Dendritic cell treated with granulocyte-macrophage colony-stimulating factor and Interleukin-4, amounts not matched to agents 40 ng/mL and 50 ng/mL, for 4 days (primary cell): ENCODE data around the gene COP1.
A peak's percentile ranks its signal among the peaks of the same experiment; 100 is the strongest.

Experiments
- H3K27ac Mint-ChIP-seq: one replicate; pipeline ENCODE4 v1.8.0; 2022; ENCODE audit warnings: mild to moderate bottlenecking, mixed read lengths
- H3K27me3 Mint-ChIP-seq: one replicate; pipeline ENCODE4 v1.8.0; 2022; ENCODE audit warnings: mild to moderate bottlenecking, mixed read lengths
- H3K36me3 Mint-ChIP-seq: one replicate; pipeline ENCODE4 v1.8.0; 2022; ENCODE audit warnings: low read depth, mixed read lengths
- H3K4me1 Mint-ChIP-seq: one replicate; pipeline ENCODE4 v1.8.0; 2022; ENCODE audit warnings: low read depth, mixed read lengths
- H3K4me3 Mint-ChIP-seq: one replicate; pipeline ENCODE4 v1.8.0; 2022; ENCODE audit warnings: mild to moderate bottlenecking, moderate library complexity, mixed read lengths
- H3K9me3 Mint-ChIP-seq: one replicate; pipeline ENCODE4 v1.8.0; 2022; ENCODE audit warnings: mixed read lengths
- intact Hi-C: fragments of 100-400 bp; cut with micrococcal nuclease; formaldehyde crosslinking; loops from one replicate; pipeline ENCODE4 v1.15.0; 2022

Gene COP1

DNA sequence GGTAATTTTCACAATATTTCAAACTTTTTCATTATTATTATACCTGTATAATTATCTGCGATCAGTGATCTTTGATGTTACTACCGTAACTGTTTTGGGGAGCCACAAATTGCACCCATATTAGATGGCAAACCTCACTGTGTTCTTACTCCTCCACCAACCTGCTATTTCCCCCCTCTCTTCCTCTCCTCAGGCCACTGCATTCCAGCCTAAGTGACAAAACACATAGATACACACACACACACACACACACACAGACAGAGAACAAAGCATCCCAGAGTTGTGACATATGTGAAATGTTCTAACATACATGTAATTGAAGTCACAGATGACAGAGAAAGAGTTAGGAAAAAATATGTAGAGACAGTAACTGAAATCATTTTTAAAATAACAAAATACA lies 18.5 kb downstream of the COP1 start:
- Mint-ChIP-seq H3K9me3 (no peaks in the 10 kb centered on the region), H3K27ac (no peak overlapping the region), H3K4me1 (peaks cover 57% of the 10 kb centered on the region), H3K36me3 (peaks cover 6% of the 10 kb centered on the region), H3K4me3 (no peak overlapping the region), H3K27me3 (no peaks in the 10 kb centered on the region)
- intact Hi-C loops: no loop called here

DNA sequence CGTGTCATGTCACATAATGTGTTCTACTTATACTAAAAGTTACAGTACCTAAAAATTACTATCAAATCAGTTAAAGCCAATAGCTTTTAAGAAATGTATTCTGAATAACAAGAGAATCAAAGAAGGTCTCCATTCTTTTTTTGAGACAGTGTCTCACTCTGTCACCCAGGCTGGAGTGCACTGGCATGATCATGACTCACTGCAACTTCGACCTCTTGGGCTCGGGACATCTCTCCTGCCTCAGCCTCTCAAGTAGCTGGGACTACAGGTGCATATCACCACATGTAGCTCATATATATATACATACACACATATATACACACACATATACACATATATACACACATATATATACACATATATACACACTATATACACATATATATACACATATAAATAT lies 20.1 kb downstream of the COP1 start:
- H3K4me1 Mint-ChIP-seq: peaks cover 44% of the 10 kb centered on the region
- H3K9me3 Mint-ChIP-seq: no peaks in the 10 kb centered on the region
- peaks cover 14% of the 10 kb centered on the region for H3K36me3 Mint-ChIP-seq
- no peak overlapping the region for H3K4me3 Mint-ChIP-seq
- intact Hi-C loops: no loop called here
- H3K27me3 Mint-ChIP-seq: no peaks in the 10 kb centered on the region
- no peak overlapping the region for H3K27ac Mint-ChIP-seq

DNA sequence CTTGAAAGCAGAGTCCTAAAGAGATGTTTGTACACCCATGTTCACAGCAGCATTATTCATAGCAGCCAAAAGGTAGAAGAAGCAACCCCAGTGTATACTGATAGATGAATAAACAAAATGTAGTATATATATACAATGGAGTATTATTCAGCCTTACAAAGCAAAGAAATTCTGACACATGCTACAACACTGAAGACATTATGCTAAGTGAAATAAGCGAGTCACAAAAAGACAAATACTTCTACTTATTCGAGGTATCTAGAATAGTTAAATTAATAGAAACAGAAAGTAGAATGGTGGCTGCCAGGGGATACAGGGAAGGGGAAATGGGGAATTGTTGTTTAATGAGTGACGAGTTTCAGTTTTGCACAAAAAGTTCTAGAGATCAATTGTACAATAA lies 23.5 kb downstream of the COP1 start:
- Mint-ChIP-seq H3K9me3 (no peaks in the 10 kb centered on the region), H3K4me3 (no peak overlapping the region), H3K36me3 (peaks cover 40% of the 10 kb centered on the region), H3K27me3 (no peaks in the 10 kb centered on the region), H3K4me1 (peaks cover 33% of the 10 kb centered on the region), H3K27ac (no peak overlapping the region)
- intact Hi-C loops: no loop called here

DNA sequence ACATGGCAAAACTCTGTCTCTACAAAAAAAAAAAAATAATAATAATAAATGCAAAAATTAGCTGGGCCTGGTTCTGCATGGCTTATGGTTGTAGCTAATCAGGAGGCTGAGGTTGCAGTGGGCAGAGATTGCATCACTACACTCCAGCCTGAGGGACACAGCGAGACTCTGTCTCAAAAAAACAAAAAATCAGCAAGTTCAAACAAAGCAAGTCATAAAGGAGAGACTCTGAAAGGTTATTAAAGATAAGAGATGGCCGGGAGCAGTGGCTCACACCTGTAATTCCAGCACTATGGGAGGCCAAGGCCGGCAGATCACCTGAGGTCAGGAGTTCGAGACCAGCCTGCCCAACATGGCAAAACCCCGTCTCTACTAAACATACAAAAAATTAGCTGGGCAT lies 28.8 kb downstream of the COP1 start:
- H3K4me1 Mint-ChIP-seq: peaks cover 17% of the 10 kb centered on the region
- H3K9me3 Mint-ChIP-seq: no peaks in the 10 kb centered on the region
- peaks cover 76% of the 10 kb centered on the region for H3K36me3 Mint-ChIP-seq
- H3K27ac Mint-ChIP-seq: peak overlapping the region; percentile 38
- no peak overlapping the region for H3K4me3 Mint-ChIP-seq
- intact Hi-C loops: no loop called here
- H3K27me3 Mint-ChIP-seq: no peaks in the 10 kb centered on the region

DNA sequence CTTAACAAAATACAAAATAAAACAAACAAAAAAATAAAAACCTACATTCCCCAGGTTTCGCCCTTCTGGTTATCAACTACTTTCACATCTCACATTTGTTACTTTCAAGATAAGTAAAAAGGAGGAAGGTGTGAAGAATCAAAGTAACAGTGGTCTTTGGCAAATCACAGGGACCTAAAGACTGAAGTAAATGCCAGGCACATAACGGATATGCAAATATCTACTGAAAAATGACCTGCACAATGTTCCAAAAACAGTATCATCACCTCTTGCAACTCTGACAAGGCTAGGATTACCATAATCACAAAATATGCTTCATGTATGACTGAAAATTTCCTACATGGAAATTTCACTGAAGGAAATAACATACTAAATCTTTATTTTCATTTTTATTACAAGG lies 29.3 kb downstream of the COP1 start:
- Mint-ChIP-seq H3K4me1 (peaks cover 17% of the 10 kb centered on the region), H3K9me3 (no peaks in the 10 kb centered on the region), H3K36me3 (peaks cover 81% of the 10 kb centered on the region), H3K4me3 (no peak overlapping the region), H3K27ac (no peak overlapping the region), H3K27me3 (no peaks in the 10 kb centered on the region)
- intact Hi-C loops: no loop called here

DNA sequence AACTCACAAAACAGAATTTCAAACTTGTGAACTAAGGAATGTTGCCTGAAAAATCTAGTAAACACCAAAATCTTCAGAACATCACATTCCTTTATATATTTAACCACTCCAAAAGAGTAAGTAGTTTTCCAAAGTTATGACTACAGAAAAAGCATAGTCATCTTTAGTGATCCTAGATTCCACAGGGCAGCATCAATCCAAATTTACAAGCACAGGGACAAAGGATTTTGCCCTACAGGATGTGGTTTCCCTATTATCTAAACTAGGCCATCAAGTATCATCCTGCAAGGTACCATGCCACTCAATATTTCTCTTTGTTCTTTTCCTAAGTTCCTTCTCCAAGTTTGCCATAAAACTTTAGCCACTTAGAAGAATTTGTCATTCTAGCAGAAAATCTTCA lies 33.0 kb downstream of the COP1 start:
- H3K27ac Mint-ChIP-seq: no peak overlapping the region

DNA sequence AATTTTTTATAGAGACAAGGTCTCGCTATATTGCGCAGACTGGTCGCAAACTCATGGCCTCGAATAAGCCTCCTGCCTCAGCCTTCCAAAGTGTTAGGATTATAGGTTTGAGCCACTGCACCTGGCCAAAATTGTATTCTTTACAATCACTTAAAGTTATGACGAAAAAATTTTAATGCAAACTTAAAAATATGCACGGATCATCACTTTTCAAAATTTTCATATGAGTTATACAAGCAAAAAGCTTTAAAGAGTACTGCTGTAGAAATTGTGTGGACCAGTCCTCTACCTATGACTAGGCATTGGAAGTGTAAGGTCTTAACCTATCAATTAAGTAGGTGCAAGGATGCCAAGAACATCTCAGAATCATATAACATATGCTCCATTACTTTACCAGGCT lies 34.9 kb downstream of the COP1 start:
- Mint-ChIP-seq H3K4me3 (no peak overlapping the region), H3K27me3 (no peaks in the 10 kb centered on the region), H3K36me3 (peaks cover 72% of the 10 kb centered on the region), H3K9me3 (no peaks in the 10 kb centered on the region), H3K4me1 (peaks cover 11% of the 10 kb centered on the region), H3K27ac (no peak overlapping the region)
- intact Hi-C loops: no loop called here

More for the DNA sequence above, 33.0 kb downstream of the COP1 start:
- Mint-ChIP-seq H3K9me3 (no peaks in the 10 kb centered on the region), H3K36me3 (peaks cover 76% of the 10 kb centered on the region), H3K4me3 (no peak overlapping the region), H3K4me1 (peaks cover 17% of the 10 kb centered on the region), H3K27me3 (no peaks in the 10 kb centered on the region)
- intact Hi-C loops: no loop called here

DNA sequence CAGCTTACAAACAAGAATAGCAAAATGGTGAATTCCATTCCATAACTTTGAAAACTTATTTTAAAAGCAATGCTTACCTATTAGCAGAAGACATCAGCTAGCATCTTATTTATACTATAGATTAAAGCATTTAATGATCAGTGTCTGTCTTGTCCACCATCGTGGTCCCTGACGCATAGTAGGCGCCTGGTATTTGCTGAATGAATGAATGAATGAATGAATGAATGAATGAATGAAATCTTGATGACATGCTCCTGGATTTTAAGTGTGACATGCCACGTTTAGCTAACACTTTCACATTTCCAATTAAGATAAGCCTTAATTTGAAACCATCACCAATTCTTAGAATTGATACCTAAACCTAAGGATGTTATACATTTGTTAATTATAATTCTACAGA lies 39.9 kb downstream of the COP1 start:
- Mint-ChIP-seq H3K36me3 (peaks cover 75% of the 10 kb centered on the region), H3K4me1 (peaks cover 5% of the 10 kb centered on the region), H3K27ac (no peak overlapping the region), H3K9me3 (no peaks in the 10 kb centered on the region), H3K4me3 (no peak overlapping the region), H3K27me3 (no peaks in the 10 kb centered on the region)
- intact Hi-C loops: no loop called here

DNA sequence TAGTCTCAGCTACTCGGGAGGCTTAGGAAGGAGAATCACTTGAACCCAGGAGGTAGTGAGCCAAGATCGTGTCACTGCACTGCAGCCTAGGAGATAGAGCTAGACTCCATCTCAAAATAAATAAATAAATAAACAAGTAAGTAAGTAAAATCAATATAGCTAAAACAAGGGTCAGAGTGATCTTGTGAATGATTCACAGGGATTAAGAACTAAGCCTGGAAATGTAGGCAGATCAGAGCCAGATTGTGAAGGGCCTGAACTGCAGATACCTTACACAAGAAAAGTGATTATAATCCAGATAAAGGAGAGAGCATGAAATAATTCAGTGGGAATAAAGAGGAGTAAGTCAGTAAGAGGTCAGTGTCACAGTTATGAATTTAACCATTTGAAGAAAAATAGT lies 41.5 kb downstream of the COP1 start:
- H3K27ac Mint-ChIP-seq: no peak overlapping the region
- H3K27me3 Mint-ChIP-seq: no peaks in the 10 kb centered on the region
- H3K36me3 Mint-ChIP-seq: peaks cover 81% of the 10 kb centered on the region
- intact Hi-C loops: no loop called here
- H3K9me3 Mint-ChIP-seq: no peaks in the 10 kb centered on the region
- no peak overlapping the region for H3K4me3 Mint-ChIP-seq
- peaks cover 5% of the 10 kb centered on the region for H3K4me1 Mint-ChIP-seq

DNA sequence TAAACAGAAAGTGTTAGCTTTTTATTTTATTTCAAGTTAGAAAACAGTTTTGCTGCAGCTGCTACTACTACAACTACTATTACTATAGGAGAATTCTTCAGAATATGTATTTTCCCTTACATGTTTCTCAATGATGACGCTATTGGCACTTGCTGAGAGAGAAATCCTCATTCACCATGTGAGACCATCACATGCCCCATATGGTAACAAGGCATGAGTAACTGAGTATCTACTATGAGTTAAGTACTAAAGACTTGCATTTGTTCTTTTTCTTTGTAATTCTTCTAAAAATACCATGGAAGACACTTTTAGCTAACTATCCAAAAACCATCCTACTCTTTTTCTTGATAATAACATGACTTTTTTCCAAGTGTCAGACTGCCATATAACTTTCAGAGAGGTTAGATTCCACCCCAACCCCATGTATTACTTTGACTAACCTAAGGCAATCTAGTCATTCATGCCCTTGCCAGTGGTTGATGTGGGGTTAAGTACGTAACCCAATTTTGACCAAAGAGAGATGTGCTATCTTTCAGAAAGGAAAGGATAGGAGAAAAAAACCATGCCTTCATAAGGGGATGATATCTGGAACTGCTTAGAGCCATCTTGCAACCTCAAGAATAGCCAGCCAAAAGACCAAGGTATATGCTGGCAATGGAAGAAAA lies 42.9 kb downstream of the COP1 start:
- intact Hi-C loops: no loop called here
- Mint-ChIP-seq H3K4me1 (peaks cover 5% of the 10 kb centered on the region), H3K36me3 (peaks cover 85% of the 10 kb centered on the region), H3K27ac (no peak overlapping the region), H3K9me3 (peaks cover 8% of the 10 kb centered on the region), H3K27me3 (no peaks in the 10 kb centered on the region), H3K4me3 (no peak overlapping the region)

DNA sequence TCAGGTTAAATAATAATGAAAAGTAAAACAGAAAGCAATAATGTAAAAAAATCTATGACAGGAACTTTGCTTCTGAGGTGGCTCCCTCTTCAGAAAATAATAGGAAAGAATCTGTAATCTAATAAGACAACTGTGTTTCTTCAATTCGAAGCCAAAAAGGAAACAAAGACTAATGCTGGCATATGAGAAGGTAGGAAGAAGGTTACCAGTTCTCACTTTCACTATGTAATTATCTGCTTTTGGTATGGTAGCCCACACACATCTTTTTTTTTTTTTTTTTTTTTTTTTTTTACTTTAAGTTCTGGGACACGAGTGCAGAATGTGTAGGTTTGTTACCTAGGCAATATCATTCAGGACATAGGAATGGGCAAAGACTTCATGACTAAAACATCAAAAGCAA lies 47.1 kb downstream of the COP1 start:
- Mint-ChIP-seq H3K4me1 (peaks cover 5% of the 10 kb centered on the region), H3K4me3 (no peak overlapping the region), H3K9me3 (peaks cover 27% of the 10 kb centered on the region), H3K27me3 (no peaks in the 10 kb centered on the region), H3K36me3 (peaks cover 95% of the 10 kb centered on the region), H3K27ac (no peak overlapping the region)
- intact Hi-C loops: no loop called here

DNA sequence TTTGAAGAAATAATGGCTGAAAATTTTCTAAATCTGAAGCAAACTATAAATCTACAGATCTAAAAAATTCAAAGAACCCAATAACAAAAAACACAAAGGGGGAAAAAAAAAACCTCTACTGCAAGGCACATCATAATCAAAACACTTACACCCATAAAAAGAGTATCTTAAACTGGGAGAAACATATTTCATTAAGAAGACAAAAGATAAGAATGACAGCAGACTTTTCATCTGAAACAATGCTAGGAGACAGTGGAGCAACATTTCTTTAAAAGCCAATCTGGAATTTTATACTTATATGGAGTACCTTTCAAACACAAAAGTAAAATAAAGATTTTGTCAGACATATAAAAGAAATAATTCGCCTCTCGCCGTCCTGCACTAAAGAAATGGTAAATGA lies 49.1 kb downstream of the COP1 start:
- Mint-ChIP-seq H3K4me3 (no peak overlapping the region), H3K27me3 (no peaks in the 10 kb centered on the region), H3K27ac (no peak overlapping the region), H3K36me3 (peaks cover 98% of the 10 kb centered on the region), H3K9me3 (peaks cover 27% of the 10 kb centered on the region), H3K4me1 (peaks cover 5% of the 10 kb centered on the region)
- intact Hi-C loops: no loop called here

DNA sequence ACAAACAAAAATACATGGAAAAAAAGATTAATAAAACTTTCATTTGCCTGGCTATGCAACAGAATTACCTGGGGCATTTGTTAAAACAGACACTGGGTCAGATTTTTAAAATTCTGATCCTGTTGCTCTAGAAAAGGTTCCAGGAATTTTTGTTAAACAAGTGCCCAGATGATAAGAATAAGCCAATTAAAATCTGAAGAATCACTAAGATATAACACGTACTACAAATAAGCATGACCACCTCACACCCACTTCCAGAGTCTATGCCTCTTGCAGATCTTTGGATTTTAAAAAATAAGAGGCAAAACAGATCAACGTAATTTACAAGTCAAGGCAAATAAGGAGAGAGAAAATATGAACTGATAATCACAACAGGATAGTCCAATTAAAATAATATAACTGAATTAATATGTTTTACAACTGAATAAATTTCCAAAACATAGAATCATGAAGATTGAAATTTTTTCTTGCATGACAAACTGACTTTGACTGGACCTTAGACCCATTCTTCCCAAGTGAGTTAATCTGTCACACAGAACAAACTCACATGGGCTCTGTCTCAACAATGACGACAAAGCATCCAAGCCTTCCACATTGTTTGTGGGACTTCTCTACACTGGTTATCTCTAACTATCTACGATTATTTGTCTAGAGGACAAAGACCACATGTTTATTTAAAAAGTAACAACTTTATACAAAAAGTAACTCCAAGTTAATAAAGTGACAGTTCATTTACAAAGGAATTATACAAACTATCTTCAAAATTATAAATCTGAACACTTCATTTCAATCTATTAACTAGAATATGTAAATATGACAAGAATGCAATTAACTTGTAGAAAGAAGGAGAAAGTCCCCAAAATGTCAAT lies 56.9 kb downstream of the COP1 start:
- intact Hi-C loops: no loop called here
- Mint-ChIP-seq H3K4me3 (no peak overlapping the region), H3K4me1 (peaks cover 4% of the 10 kb centered on the region), H3K9me3 (no peaks in the 10 kb centered on the region), H3K27ac (no peak overlapping the region), H3K27me3 (no peaks in the 10 kb centered on the region), H3K36me3 (peaks cover 74% of the 10 kb centered on the region)

DNA sequence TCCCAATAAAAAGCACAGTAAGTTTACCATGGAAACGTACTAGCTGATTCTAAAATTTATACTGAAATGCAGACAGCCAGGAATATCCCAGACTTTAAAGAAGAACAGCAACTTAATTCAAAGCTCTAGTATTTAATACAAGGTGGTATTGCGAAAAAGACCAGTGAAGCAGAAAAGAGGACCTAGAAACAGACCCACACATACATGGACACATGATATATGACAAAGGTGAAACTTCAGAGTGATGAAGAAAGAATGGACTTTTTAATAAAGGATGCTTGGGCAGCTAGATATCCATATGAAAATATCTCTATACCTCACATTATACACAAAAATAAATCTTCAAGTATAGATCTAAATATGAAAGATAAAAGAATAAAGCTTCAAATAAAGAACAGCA lies 62.6 kb downstream of the COP1 start:
- Mint-ChIP-seq H3K4me3 (no peak overlapping the region), H3K27me3 (no peaks in the 10 kb centered on the region), H3K27ac (no peak overlapping the region), H3K9me3 (no peaks in the 10 kb centered on the region), H3K36me3 (peaks cover 63% of the 10 kb centered on the region), H3K4me1 (peaks cover 12% of the 10 kb centered on the region)
- intact Hi-C loops: no loop called here
